Fibroblast of skin of abdomen (primary cell): ENCODE measurements around the gene MAFB.

ENCODE experiments used
- DNase-seq: peaks from one replicate; pipeline ENCODE4 v3.0.0-alpha.2; 2013

The MAFB gene

DNA sequence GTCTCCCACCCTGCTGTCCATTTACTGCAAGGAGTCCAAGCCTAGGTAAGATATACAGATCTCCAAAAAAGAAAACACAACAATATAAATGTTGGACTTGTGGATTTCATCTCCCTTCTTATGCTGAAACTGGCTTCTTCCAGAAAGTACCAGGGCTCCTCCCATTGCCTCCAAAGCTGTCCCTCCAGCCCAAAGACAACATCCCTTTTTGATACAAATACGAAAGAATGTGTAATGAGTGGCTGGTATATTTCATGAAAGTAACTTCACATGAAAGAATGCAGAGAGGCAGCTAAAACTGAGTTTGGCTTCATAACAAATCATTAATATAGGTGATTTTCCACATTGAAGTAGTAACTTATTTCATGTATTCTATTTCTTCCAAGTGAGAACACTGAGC is 7.9 kb downstream of the MAFB start:
- no peak for DNase-seq

GRCh38 chr20:40680161-40680959 is 8.7 kb downstream of the MAFB start:
- DNase-seq: no peak

- DNase-seq: no peak
These were observed 9.9 kb downstream of the MAFB start for GRCh38 chr20:40679184-40679583.

DNA sequence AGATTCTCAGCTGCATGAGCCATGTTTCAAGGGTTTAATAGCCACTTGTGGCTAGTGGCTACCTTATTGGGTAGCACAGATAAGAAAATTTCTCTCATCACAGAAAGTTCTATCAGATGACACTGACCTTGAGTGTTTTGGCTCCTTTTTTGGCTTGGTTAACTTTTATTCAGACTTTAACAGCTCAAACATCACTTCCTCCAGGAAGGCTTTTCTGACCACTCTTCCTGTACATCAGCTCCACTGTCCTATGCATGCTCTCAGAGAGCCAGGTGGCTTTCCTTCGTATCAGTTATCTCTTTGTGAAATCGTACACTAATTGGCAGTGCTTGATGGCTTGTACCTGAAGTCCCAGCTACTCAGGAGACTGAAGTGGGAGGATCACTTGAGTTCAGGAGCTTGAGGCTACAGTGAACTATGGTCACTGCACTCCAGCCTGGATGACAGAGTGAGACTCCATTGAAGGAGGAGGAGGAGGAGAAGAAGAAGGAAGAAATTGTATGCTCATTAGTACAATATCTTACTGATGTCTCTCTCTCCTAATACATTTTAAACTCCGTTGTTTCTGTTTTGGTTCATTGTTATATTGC is 10.7 kb downstream of the MAFB start:
- no peak for DNase-seq

DNA sequence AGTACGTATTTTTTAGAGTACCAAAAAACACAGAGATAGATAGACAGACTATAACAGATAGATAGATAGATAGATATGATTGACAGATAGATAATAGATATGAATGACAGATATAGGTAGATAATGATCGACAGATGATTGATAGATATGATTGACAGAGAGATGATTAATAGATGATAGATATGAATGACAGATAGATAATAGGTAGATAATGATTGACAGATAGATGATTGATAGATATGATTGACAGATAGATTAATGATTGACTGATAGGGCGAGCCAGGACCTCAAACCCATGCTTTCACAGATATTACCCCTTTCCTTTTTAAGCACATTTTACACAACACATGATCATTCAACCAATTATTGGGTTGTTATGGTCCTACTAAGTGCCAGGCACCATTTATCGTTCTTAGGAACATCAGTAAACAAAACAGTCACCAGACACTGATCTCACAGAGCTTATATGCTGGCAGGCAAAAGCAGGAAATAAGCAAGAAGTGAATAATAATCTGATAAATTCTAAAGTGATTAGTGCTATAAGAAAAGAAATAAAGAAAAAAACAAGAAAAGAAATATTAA is 11.6 kb downstream of the MAFB start:
- DNase-seq: no peak

DNA sequence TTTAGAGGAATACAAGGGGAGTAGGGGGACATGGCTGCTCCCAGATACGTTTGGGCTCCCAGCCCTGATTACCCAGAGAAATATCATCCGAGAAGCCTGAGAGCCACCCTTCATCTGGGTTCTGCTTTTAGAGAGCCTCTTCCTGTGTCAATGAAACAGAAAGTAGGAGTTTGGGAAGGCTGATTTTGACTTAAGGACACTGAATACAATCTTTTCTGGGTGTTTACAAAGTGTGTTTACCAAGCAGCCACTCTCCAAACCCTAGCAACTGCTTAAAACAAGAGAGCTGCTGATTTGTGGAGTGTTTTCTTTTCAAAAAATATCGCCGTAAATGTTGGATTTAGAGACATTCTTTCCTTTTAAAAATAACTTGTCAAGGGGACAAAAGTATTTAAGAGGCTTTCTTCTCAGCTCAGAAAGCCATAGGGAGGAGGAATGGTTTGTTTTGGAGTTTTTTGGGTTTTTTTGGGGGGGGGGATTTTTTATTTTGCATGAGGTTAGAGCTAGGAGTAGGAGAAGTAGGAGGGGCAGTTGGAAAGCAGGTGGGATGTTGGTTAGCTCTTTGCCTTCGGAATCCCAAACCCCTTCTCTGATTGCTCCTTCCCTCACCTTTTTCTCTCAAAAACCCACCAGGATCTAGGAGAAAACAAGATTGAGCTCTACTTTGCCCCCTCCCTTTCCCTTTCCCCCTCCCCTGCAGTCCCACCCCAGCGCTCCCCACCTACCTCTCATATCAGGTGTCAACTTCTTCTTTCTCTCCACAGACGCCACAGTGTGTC is 12.4 kb downstream of the MAFB start:
- no peak for DNase-seq

GRCh38 chr20:40675599-40676221 is 13.3 kb downstream of the MAFB start:
- no peak for DNase-seq

DNA sequence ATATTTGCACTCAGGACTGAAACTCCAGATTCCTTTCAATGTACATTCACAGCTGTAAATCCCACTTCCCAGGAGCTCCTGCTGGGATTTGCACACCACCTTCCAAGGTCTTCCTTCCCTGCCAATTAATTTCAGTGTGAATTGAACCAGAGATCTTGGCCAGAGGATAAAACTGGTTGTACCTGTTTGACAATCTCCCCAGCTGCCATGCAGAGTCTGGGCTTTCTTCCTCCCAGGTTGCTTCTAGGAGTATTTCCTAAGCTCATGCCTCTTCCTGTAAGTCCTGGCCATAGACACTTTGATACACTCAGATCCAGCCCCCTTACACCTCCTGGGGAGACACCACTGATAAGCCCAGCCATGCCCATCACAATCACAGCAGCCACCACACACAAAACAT is 15.6 kb downstream of the MAFB start:
- no peak for DNase-seq

DNA sequence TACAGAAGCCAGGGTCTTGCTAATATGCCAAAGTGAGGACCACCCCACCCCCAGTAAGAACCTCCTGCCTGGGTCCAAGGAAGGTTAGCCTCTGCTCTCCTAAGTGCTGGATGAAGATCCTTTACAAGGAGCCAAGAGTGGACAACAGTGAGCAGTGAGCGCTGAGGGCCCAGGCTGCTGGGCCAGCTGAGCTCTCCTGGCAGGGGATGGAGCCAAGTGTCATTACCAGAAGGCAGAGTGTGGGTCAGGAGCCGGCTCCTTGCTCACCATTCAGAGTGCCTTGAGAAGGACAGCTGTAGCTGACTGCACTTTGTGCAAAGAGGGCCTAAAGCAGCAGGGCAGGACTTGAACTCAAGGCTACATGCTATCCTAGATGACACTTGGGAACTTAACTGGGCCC is 16.9 kb downstream of the MAFB start:
- DNase-seq: no peak

GRCh38 chr20:40670253-40670652 is 18.8 kb downstream of the MAFB start:
- DNase-seq: no peak

DNA sequence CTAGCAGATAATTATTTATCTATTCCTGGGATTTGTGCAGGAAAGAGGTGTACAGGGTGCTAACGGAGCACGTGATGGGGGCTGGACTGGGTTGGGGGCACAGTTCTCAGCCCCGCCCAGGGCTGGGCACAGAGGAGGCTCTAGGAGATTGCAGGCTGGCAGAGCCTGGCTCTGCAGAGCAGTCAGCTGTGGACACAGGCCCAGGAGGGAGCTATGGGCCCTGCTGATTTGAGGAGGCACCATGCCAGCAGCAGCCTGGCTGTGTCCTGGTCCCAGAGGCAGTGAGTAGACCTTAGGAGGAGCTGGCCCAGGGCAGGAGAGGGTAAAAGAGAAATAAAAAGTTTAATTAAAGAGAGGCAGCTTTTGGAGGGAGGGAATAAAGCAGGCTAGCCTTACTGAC is 19.3 kb downstream of the MAFB start:
- DNase-seq: no peak

GRCh38 chr20:40668449-40669228 is 20.4 kb downstream of the MAFB start:
- DNase-seq: peak; percentile 30

DNA sequence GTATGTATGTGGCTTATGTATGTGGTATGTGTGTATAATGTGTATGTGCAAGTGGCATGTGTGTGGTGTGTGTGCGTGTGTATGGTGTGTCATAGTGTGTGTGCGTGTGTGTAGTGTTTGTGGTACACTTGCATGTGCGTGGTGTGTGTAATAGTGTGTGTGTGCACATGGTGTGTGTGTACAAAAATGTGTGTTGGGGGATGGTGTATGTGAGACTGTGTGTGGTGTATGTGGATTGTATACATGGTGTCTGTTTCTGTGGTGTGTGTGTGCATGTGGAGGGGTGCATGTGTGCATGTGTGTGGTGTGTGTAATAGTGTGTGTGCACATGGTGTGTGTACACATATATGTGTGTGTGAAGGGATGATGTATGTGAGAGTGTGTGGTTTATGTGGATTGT is 21.5 kb downstream of the MAFB start:
- DNase-seq: no peak

DNA sequence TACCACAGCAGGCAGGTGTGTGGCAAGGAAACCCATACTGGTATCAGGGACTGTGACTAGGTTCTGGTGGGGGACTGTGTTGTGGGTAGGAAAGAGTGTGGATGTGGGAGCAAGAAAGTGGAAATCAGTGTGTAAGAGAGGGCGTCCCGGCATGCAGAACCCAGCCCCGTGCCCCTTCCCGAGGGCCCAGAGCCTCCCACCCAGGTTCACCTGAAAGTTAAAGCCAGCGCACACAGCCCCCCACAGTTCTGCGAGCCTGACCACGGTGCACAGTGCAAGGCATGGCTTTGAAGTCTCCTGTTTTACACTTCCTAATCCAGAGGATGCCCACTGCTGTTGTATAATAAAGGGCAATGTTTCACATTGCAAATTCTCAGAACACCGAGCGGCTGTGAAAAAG is 22.7 kb downstream of the MAFB start:
- no peak for DNase-seq

DNA sequence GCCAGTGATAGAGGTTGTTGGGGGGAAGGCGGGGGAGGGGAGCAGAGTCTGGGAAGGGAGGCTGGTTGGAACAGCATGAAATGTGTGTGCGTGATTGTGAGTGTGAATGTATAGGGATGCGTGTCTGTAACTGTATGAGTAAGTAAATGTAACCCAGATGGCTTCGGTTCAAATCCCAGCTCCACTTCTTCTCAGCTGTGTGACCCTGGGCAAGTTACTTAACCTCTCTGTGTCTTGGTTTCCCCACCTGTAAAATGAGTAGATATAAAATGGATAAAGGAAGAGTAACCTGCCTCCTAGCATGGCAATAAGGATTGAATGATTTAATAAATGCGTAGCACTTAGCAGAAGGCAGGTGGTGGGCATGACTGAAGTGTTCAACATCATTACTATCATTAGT is 24.1 kb downstream of the MAFB start:
- DNase-seq: no peak

GRCh38 chr20:40663991-40664880 is 24.8 kb downstream of the MAFB start:
- no peak for DNase-seq

DNA sequence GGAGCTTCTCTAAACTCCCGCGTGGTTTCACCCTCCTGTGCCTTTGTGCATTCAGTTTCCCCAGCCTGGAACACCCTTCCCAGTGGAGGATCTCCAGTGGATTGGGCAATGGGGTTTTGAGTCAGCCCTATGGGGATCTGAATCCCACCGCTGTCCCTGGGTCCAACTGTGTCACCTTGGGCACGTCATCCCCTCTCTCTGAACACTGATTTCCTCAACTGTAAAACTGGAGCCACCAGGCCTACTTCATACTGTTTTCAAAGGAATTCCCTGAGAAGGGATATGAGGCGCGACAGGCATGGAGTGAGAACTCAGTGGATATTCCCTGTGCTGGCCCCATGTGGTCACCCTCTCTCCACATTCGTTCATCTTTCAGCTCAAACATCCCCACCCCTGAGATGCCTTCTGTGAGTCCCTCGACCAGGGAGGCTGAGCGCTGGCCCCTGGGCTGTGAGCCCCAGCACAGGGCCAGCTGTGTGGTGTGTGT is 25.7 kb downstream of the MAFB start:
- no peak for DNase-seq

DNA sequence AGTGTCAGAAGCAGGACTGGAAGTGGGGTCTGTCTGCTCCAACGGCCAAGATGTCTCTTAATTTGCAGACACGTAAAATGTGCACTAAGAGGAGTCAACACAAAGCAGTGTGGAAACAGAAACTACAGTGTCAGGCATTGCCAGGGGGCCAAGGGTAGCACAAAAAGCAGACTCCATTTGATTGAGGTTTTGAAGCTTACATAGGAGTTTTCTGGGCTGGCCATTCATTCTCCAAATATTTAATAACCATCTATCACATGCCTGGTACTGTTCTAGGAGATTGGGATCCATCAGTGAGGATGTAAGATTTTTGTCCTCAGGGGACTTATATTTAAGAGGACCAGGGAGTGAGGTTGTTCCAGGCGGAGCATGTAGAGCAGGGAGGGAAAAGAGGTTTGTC is 29.5 kb downstream of the MAFB start:
- DNase-seq: no peak

DNA sequence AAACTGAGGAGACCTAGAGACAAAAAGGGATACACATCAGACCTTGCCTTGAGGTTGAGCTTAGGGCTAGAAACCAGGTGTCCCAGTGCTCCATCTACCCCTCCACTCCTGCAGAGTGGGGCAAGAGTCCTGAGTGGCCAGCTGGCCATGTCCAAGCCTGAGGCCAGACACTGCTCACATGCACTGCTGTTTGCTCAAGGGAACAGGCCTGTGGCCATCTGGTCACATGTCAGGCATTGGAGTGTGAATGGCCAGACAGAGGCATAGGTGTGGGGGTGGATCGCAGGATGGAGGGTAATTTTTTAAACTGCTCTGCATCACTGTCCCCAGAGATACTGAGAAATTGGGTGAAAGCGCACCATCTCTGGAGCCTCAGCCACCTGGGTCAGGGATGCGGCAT is 30.5 kb downstream of the MAFB start:
- no peak for DNase-seq

- DNase-seq: peak; percentile 22
These were observed 31.5 kb downstream of the MAFB start for GRCh38 chr20:40657526-40657925.

DNA sequence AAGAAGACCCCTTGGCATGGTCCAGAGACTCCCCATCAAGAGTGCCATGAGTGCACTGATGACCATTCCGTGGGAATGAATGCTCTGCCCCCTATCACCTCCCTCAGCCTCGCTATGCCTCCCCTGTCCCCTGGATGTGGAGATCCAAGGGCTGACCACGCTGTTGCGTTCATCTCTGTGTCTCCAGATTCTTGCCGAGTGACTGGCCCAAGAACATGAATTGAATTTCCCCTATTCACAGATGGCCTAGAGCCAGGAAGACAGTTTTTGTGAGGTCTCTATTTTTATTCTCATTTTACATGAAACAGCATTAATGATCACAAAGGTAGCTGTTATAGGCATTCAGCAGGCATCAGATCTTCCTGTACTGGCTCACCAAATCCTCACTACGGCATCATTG is 33.6 kb downstream of the MAFB start:
- peak; percentile 17 for DNase-seq
